GM23338 (cell line): ENCODE data around the gene GPC5. TPM values are rescaled to one million over a fixed set of nuclear protein-coding genes. Genes with fewer than 3 reads are reported as not detected.

Experiments used
- ATAC-seq: fragments of 200-7000 bp; cut with Tn5 transposase; 3 replicates; pipeline ENCODE4 v1.9.1; 2020
- DNase-seq: peaks from one replicate; pipeline ENCODE4 v3.0.0-alpha.2; 2015; ENCODE audit warnings: low spot score
- H2AFZ ChIP-seq: fragments of 200-600 bp; sonication (generic); 2 replicates; pipeline ENCODE4 v1.8.0; 2016; ENCODE audit warnings: antibody characterized with exemption, mild to moderate bottlenecking, moderate library complexity
- H3F3A ChIP-seq: fragments of 200-600 bp; sonication (generic); replicated peaks from 2 replicates; pipeline ENCODE4 v1.8.0; 2017; ENCODE audit warnings: antibody characterized with exemption, mixed run types, low read depth
- H3K27ac ChIP-seq: fragments of 200-600 bp; sonication (generic); 2 replicates; pipeline ENCODE4 v1.6.1; 2016; ENCODE audit warnings: low read depth
- H3K27me3 ChIP-seq: fragments of 200-600 bp; sonication (generic); 2 replicates; pipeline ENCODE4 v1.8.0; 2016; ENCODE audit warnings: mild to moderate bottlenecking, mixed run types, moderate library complexity; ENCODE audit not compliant: insufficient read depth
- H3K36me3 ChIP-seq: fragments of 200-600 bp; sonication (generic); 2 replicates; pipeline ENCODE4 v1.8.0; 2016; ENCODE audit warnings: mild to moderate bottlenecking; ENCODE audit not compliant: insufficient read depth
- H3K4me1 ChIP-seq: fragments of 200-600 bp; sonication (generic); 2 replicates; pipeline ENCODE4 v1.8.0; 2016; ENCODE audit warnings: mild to moderate bottlenecking, moderate library complexity; ENCODE audit not compliant: insufficient read depth
- H3K4me2 ChIP-seq: fragments of 200-600 bp; sonication (generic); 2 replicates; pipeline ENCODE4 v1.7.1; 2017; ENCODE audit warnings: mixed run types
- H3K4me3 ChIP-seq: fragments of 200-600 bp; sonication (generic); 2 replicates; pipeline ENCODE4 v1.6.1; 2016; ENCODE audit warnings: mixed run types
- H3K79me2 ChIP-seq: fragments of 200-600 bp; sonication (generic); replicated peaks from 2 replicates; pipeline ENCODE4 v1.8.0; 2017; ENCODE audit warnings: mild to moderate bottlenecking; ENCODE audit not compliant: insufficient read depth
- H3K9me2 ChIP-seq: fragments of 200-600 bp; sonication (generic); 2 replicates; pipeline ENCODE4 v1.8.0; 2017; ENCODE audit not compliant: insufficient read depth
- H4K20me1 ChIP-seq: fragments of 200-600 bp; sonication (generic); replicated peaks from 2 replicates; pipeline ENCODE4 v1.8.0; 2017; ENCODE audit warnings: mild to moderate bottlenecking; ENCODE audit not compliant: insufficient read depth
- H3K27ac Mint-ChIP-seq: 2 replicates; pipeline ENCODE4 v1.8.0; 2020; ENCODE audit warnings: inconsistent platforms, mild to moderate bottlenecking, moderate library complexity, mixed read lengths
- H3K27me3 Mint-ChIP-seq: 3 replicates; pipeline ENCODE4 v1.8.0; 2022; ENCODE audit warnings: low read depth, mild to moderate bottlenecking, moderate library complexity, mixed read lengths, inconsistent platforms; ENCODE audit not compliant: insufficient read depth, poor library complexity
- H3K36me3 Mint-ChIP-seq: 3 replicates; pipeline ENCODE4 v1.8.0; 2021; ENCODE audit warnings: low read depth, mild to moderate bottlenecking, inconsistent platforms, moderate library complexity, mixed read lengths
- H3K4me1 Mint-ChIP-seq: 3 replicates; pipeline ENCODE4 v1.8.0; 2020; ENCODE audit warnings: mild to moderate bottlenecking, inconsistent platforms, mixed read lengths
- H3K4me3 Mint-ChIP-seq: 3 replicates; pipeline ENCODE4 v1.8.0; 2021; ENCODE audit warnings: moderate library complexity, mild to moderate bottlenecking, inconsistent platforms, mixed read lengths
- H3K9me3 Mint-ChIP-seq: 3 replicates; pipeline ENCODE4 v1.8.0; 2020; ENCODE audit warnings: moderate library complexity, mild to moderate bottlenecking, inconsistent platforms, mixed read lengths
- EZH2 ChIP-seq: fragments of 200-600 bp; sonication (generic); IDR thresholded peaks from one replicate; pipeline ENCODE4 v1.8.0; 2017; ENCODE audit warnings: antibody characterized with exemption, mild to moderate bottlenecking, low read depth; ENCODE audit not compliant: unreplicated experiment
- EZH2phosphoT487 ChIP-seq: fragments of 200-600 bp; sonication (generic); IDR thresholded peaks from one replicate; pipeline ENCODE4 v1.8.1; 2018; ENCODE audit warnings: antibody characterized with exemption; ENCODE audit not compliant: unreplicated experiment
- NANOG ChIP-seq: IDR thresholded peaks from 2 replicates; pipeline ENCODE4 v1.6.1; 2016; ENCODE audit warnings: antibody characterized with exemption, borderline replicate concordance
- POLR2AphosphoS5 ChIP-seq: IDR thresholded peaks from 2 replicates; pipeline ENCODE4 v1.6.1; 2016; ENCODE audit warnings: antibody characterized with exemption, low read depth
- STAT1 ChIP-seq: IDR thresholded peaks from one replicate; pipeline ENCODE4 v1.6.1; 2016; ENCODE audit warnings: antibody characterized with exemption; ENCODE audit not compliant: unreplicated experiment
- ZNF331 ChIP-seq: fragments of 250-450 bp; sonication (Bioruptor Pico); IDR thresholded peaks from 2 replicates; pipeline ENCODE4 v1.5.0; 2020; ENCODE audit warnings: low read depth, mild to moderate bottlenecking, moderate library complexity
- polyA plus RNA-seq: library from polyadenylated mRNA; unstranded; fragments of >200 nt; fragmentation: Nextera tagmentation; extraction: Ambion mirVana; gene quantifications from 2 replicates; pipeline ENCODE4 v1.2.1, GENCODE V29; 2016
- total RNA-seq: library from RNA; depleted of rRNA; stranded (reverse); fragments of >200 nt; shearing (Covaris generic); gene quantifications from 2 replicates; pipeline ENCODE4 v1.2.3, GENCODE V29; 2014
- TF ChIP-seq, protein P1 (sequence below): fragments of 250-450 bp; sonication (Bioruptor Pico); IDR thresholded peaks from 2 replicates; pipeline ENCODE4 v1.5.0; 2020; ENCODE audit warnings: mild to moderate bottlenecking, moderate library complexity
- TF ChIP-seq, protein P2 (sequence below): IDR thresholded peaks from one replicate; pipeline ENCODE4 v1.6.1; 2018; ENCODE audit warnings: antibody characterized with exemption; ENCODE audit not compliant: unreplicated experiment
- TF ChIP-seq, protein P3 (sequence below): IDR thresholded peaks from 2 replicates; pipeline ENCODE4 v1.6.1; 2016; ENCODE audit warnings: antibody characterized with exemption

Gene GPC5
- total and polyA plus RNA-seq, 2 experiments from 2014 or later = 0.95 to 1.1 TPM

DNA sequence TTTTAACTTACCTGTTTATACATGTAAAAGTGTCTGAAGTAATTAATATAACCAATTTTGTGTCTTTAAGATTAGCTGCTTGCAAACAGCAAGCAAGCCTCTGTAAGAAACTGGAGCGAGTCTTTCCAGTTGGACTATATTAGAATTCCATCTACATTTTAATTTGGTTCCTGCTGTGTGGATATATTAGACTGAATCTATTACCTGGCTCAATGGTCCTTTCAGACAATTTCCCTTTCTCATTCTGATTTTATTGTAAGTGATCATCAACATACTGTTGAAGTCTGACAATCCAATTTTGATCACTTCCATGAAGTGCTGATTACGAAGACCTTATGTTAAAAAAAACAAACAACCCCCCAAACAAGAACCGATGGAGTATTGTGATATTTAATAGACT, 72.3 kb downstream of the GPC5 start (continued):
- TF ChIP-seq STAT1 = no peak

DNA sequence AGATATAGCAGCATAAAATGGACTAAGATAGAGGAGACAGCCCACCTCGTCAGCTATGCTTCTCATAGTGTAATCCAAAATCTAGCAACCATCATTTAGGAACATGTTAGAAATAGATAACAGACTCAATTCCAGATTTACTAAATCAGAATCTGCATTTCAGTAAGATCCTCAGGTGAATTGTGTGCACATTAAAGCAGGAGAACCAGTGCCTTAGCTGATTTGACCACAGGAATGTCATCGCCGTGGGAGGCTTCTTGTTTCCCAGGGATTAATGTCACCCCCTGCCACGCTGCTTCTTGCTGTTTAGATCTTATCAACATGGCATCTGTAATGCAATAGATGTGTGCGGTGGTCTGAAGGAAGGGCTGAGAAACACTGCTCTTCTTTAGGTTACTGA, 84.0 kb downstream of the GPC5 start:
- ATAC-seq = no peak
- Histone ChIP-seq H3K36me3 (no peaks in the 10 kb centered on the region), H3K27me3 (no peaks in the 10 kb centered on the region), H3K4me3 (no peak overlapping the region), H4K20me1 (no peaks in the 10 kb centered on the region), H3K9me2 (peaks cover 3% of the 10 kb centered on the region; the same call in 1 of the 2 replicates), H3K79me2 (no peaks in the 10 kb centered on the region), H3F3A (no peaks in the 10 kb centered on the region), H3K4me2 (no peak overlapping the region), H3K27ac (no peak overlapping the region), H3K4me1 (no peaks in the 10 kb centered on the region), H2AFZ (no peak overlapping the region)
- TF ChIP-seq, protein P1, sequence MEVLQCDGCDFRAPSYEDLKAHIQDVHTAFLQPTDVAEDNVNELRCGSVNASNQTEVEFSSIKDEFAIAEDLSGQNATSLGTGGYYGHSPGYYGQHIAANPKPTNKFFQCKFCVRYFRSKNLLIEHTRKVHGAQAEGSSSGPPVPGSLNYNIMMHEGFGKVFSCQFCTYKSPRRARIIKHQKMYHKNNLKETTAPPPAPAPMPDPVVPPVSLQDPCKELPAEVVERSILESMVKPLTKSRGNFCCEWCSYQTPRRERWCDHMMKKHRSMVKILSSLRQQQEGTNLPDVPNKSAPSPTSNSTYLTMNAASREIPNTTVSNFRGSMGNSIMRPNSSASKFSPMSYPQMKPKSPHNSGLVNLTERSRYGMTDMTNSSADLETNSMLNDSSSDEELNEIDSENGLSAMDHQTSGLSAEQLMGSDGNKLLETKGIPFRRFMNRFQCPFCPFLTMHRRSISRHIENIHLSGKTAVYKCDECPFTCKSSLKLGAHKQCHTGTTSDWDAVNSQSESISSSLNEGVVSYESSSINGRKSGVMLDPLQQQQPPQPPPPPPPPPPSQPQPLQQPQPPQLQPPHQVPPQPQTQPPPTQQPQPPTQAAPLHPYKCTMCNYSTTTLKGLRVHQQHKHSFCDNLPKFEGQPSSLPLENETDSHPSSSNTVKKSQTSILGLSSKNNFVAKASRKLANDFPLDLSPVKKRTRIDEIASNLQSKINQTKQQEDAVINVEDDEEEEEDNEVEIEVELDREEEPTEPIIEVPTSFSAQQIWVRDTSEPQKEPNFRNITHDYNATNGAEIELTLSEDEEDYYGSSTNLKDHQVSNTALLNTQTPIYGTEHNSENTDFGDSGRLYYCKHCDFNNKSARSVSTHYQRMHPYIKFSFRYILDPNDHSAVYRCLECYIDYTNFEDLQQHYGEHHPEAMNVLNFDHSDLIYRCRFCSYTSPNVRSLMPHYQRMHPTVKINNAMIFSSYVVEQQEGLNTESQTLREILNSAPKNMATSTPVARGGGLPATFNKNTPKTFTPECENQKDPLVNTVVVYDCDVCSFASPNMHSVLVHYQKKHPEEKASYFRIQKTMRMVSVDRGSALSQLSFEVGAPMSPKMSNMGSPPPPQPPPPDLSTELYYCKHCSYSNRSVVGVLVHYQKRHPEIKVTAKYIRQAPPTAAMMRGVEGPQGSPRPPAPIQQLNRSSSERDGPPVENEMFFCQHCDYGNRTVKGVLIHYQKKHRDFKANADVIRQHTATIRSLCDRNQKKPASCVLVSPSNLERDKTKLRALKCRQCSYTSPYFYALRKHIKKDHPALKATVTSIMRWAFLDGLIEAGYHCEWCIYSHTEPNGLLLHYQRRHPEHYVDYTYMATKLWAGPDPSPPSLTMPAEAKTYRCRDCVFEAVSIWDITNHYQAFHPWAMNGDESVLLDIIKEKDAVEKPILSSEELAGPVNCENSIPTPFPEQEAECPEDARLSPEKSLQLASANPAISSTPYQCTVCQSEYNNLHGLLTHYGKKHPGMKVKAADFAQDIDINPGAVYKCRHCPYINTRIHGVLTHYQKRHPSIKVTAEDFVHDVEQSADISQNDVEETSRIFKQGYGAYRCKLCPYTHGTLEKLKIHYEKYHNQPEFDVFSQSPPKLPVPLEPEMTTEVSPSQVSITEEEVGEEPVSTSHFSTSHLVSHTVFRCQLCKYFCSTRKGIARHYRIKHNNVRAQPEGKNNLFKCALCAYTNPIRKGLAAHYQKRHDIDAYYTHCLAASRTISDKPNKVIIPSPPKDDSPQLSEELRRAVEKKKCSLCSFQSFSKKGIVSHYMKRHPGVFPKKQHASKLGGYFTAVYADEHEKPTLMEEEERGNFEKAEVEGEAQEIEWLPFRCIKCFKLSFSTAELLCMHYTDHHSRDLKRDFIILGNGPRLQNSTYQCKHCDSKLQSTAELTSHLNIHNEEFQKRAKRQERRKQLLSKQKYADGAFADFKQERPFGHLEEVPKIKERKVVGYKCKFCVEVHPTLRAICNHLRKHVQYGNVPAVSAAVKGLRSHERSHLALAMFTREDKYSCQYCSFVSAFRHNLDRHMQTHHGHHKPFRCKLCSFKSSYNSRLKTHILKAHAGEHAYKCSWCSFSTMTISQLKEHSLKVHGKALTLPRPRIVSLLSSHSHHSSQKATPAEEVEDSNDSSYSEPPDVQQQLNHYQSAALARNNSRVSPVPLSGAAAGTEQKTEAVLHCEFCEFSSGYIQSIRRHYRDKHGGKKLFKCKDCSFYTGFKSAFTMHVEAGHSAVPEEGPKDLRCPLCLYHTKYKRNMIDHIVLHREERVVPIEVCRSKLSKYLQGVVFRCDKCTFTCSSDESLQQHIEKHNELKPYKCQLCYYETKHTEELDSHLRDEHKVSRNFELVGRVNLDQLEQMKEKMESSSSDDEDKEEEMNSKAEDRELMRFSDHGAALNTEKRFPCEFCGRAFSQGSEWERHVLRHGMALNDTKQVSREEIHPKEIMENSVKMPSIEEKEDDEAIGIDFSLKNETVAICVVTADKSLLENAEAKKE (CRISPR knock-in tag) = no peak
- TF ChIP-seq ZNF331 = no peak
- no peak for TF ChIP-seq POLR2AphosphoS5
- TF ChIP-seq EZH2phosphoT487 = no peak
- DNase-seq = no peak
- H3K4me3 Mint-ChIP-seq = no peak overlapping the region
- H3K27me3 Mint-ChIP-seq = no peaks in the 10 kb centered on the region
- H3K9me3 Mint-ChIP-seq = no peaks in the 10 kb centered on the region
- peaks cover 3% of the 10 kb centered on the region; the same call in 2 of the 3 replicates for H3K4me1 Mint-ChIP-seq
- no peak overlapping the region for H3K27ac Mint-ChIP-seq
- no peaks in the 10 kb centered on the region for H3K36me3 Mint-ChIP-seq

DNA sequence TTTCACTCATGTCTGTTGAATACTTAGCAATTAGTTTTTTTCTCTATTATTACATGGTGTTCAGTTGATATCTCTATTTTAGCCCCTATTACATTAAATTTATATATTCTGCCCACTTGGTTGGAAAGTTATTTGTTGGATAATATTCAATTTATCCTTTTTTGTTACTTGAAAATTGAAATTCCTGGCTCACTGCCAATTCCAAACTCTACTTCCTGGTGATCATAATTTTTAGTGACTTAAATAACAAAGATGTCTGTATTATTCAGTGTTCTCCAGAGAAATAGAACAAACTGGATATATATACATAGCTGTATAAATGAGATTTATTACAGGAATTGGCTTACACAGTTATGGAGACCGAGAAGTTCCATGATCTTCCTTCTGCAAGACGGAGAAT, 93.6 kb downstream of the GPC5 start:
- no peaks in the 10 kb centered on the region; the same call in 2 of the 3 replicates for H3K36me3 Mint-ChIP-seq
- no peak overlapping the region for H3K27ac Mint-ChIP-seq
- no peak for TF ChIP-seq EZH2
- TF ChIP-seq, protein P2, sequence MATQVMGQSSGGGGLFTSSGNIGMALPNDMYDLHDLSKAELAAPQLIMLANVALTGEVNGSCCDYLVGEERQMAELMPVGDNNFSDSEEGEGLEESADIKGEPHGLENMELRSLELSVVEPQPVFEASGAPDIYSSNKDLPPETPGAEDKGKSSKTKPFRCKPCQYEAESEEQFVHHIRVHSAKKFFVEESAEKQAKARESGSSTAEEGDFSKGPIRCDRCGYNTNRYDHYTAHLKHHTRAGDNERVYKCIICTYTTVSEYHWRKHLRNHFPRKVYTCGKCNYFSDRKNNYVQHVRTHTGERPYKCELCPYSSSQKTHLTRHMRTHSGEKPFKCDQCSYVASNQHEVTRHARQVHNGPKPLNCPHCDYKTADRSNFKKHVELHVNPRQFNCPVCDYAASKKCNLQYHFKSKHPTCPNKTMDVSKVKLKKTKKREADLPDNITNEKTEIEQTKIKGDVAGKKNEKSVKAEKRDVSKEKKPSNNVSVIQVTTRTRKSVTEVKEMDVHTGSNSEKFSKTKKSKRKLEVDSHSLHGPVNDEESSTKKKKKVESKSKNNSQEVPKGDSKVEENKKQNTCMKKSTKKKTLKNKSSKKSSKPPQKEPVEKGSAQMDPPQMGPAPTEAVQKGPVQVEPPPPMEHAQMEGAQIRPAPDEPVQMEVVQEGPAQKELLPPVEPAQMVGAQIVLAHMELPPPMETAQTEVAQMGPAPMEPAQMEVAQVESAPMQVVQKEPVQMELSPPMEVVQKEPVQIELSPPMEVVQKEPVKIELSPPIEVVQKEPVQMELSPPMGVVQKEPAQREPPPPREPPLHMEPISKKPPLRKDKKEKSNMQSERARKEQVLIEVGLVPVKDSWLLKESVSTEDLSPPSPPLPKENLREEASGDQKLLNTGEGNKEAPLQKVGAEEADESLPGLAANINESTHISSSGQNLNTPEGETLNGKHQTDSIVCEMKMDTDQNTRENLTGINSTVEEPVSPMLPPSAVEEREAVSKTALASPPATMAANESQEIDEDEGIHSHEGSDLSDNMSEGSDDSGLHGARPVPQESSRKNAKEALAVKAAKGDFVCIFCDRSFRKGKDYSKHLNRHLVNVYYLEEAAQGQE = no peak
- no peak for TF ChIP-seq ZNF331
- TF ChIP-seq, protein P3, sequence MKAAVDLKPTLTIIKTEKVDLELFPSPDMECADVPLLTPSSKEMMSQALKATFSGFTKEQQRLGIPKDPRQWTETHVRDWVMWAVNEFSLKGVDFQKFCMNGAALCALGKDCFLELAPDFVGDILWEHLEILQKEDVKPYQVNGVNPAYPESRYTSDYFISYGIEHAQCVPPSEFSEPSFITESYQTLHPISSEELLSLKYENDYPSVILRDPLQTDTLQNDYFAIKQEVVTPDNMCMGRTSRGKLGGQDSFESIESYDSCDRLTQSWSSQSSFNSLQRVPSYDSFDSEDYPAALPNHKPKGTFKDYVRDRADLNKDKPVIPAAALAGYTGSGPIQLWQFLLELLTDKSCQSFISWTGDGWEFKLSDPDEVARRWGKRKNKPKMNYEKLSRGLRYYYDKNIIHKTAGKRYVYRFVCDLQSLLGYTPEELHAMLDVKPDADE = no peak
- TF ChIP-seq NANOG = no peak

More for the DNA sequence above, 93.6 kb downstream of the GPC5 start:
- H3K4me3 Mint-ChIP-seq = no peak overlapping the region
- no peak for DNase-seq
- Histone ChIP-seq H3K4me3 (no peak overlapping the region), H2AFZ (no peak overlapping the region), H3F3A (no peaks in the 10 kb centered on the region), H3K36me3 (no peaks in the 10 kb centered on the region), H3K4me1 (no peaks in the 10 kb centered on the region), H3K9me2 (0 out of 2 replicates have a peak, but pooled peaks cover 5% of the 10 kb centered on the region), H4K20me1 (no peaks in the 10 kb centered on the region), H3K27ac (no peak overlapping the region), H3K79me2 (no peaks in the 10 kb centered on the region), H3K4me2 (no peak overlapping the region), H3K27me3 (no peaks in the 10 kb centered on the region)
- no peaks in the 10 kb centered on the region for H3K27me3 Mint-ChIP-seq
- ATAC-seq = no peak
- H3K4me1 Mint-ChIP-seq = no peaks in the 10 kb centered on the region
- H3K9me3 Mint-ChIP-seq = peaks cover 6% of the 10 kb centered on the region
